SK-N-SH treated with all-trans-retinoic acid at 6 μM for 48 hours (cell line): Measurements from ENCODE around the gene GAS2.

Source experiments
- ATAC-seq: fragments of 200-7000 bp; cut with Tn5 transposase; 3 replicates; pipeline ENCODE4 v1.9.1; 2020; ENCODE audit warnings: mild to moderate bottlenecking, moderate library complexity
- ARNTL ChIP-seq: fragments of 450-650 bp; formaldehyde crosslinking; IDR thresholded peaks from 2 replicates; pipeline ENCODE4 v1.5.0; 2020; ENCODE audit warnings: low read depth, mild to moderate bottlenecking, moderate library complexity, borderline replicate concordance
- BACH2 ChIP-seq: fragments of 250-450 bp; sonication (Bioruptor Pico); IDR thresholded peaks from 2 replicates; pipeline ENCODE4 v1.9.0; 2021; ENCODE audit warnings: mild to moderate bottlenecking, borderline replicate concordance
- GLIS3 ChIP-seq: fragments of 250-450 bp; sonication (Bioruptor Pico); IDR thresholded peaks from 2 replicates; pipeline ENCODE4 v1.5.0; 2020; ENCODE audit warnings: mild to moderate bottlenecking, moderate library complexity
- OSR1 ChIP-seq: fragments of 250-450 bp; sonication (Bioruptor Pico); IDR thresholded peaks from 2 replicates; pipeline ENCODE4 v1.8.0; 2022; ENCODE audit warnings: moderate library complexity, mild to moderate bottlenecking, inconsistent platforms
- RARB ChIP-seq: fragments of 250-450 bp; sonication (Bioruptor Pico); IDR thresholded peaks from 2 replicates; pipeline ENCODE4 v1.8.0; 2021; ENCODE audit warnings: mild to moderate bottlenecking, moderate library complexity
- SNAI2 ChIP-seq: fragments of 250-450 bp; sonication (Bioruptor Pico); IDR thresholded peaks from 2 replicates; pipeline ENCODE4 v1.5.0; 2020; ENCODE audit warnings: mild to moderate bottlenecking, moderate library complexity
- TCF4 ChIP-seq: fragments of 250-450 bp; sonication (Bioruptor Pico); IDR thresholded peaks from 2 replicates; pipeline ENCODE4 v1.8.0; 2021; ENCODE audit warnings: mild to moderate bottlenecking, moderate library complexity, borderline replicate concordance
- TOX ChIP-seq: fragments of 250-450 bp; sonication (Bioruptor Pico); IDR thresholded peaks from 2 replicates; pipeline ENCODE4 v1.8.0; 2021; ENCODE audit warnings: mild to moderate bottlenecking, moderate library complexity, borderline replicate concordance
- ZFP3 ChIP-seq: fragments of 250-450 bp; sonication (Bioruptor Pico); IDR thresholded peaks from 2 replicates; pipeline ENCODE4 v1.5.0; 2020; ENCODE audit warnings: mild to moderate bottlenecking, moderate library complexity
- ZNF565 ChIP-seq: fragments of 450-650 bp; formaldehyde crosslinking; conservative IDR thresholded peaks from 2 replicates; pipeline ENCODE4 v1.5.0; 2020; ENCODE audit warnings: low read depth, mild to moderate bottlenecking, moderate library complexity
- ZNF70 ChIP-seq: fragments of 450-650 bp; formaldehyde crosslinking; IDR thresholded peaks from 2 replicates; pipeline ENCODE4 v1.5.0; 2020; ENCODE audit warnings: mild to moderate bottlenecking, moderate library complexity
- TF ChIP-seq, protein P1 (sequence below): fragments of 250-450 bp; sonication (Bioruptor Pico); IDR thresholded peaks from 2 replicates; pipeline ENCODE4 v1.5.0; 2020; ENCODE audit warnings: mild to moderate bottlenecking, moderate library complexity
- TF ChIP-seq, protein P2 (sequence below): fragments of 250-450 bp; sonication (Bioruptor Pico); IDR thresholded peaks from 2 replicates; pipeline ENCODE4 v1.8.0; 2020; ENCODE audit warnings: mild to moderate bottlenecking, moderate library complexity, borderline replicate concordance
- TF ChIP-seq, protein P3 (sequence below): fragments of 250-450 bp; sonication (Bioruptor Pico); IDR thresholded peaks from 2 replicates; pipeline ENCODE4 v1.5.1; 2020; ENCODE audit warnings: low read depth, mild to moderate bottlenecking, moderate library complexity
- TF ChIP-seq, protein P4 (sequence below): fragments of 250-450 bp; sonication (Bioruptor Pico); IDR thresholded peaks from 2 replicates; pipeline ENCODE4 v1.8.0; 2021; ENCODE audit warnings: low read depth, mild to moderate bottlenecking, moderate library complexity, borderline replicate concordance
- TF ChIP-seq, protein P5 (sequence below): fragments of 250-450 bp; sonication (Bioruptor Pico); IDR thresholded peaks from 2 replicates; pipeline ENCODE4 v1.5.1; 2021; ENCODE audit warnings: mild to moderate bottlenecking, moderate library complexity

GAS2 gene

DNA sequence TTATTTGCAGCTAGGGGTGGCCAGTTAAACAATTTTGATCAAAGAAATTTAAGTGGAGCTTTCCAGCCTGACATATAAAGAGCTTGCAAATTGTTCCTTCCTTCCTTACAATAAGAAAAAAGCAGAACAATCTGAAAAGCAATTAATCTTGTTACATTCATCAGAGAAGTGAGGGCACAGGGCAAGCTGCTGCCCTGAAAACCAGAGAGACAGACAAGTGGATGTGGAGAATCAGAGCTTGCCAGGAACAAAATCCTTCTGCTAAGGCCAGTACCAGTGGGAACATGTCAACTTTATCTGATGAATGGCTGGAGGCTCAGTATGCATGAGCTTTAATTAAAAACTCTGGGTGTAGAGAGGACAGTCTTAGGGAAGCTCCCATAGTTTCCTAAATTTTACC, 185.1 kb downstream of the GAS2 start (continued):
- TF ChIP-seq, protein P1, sequence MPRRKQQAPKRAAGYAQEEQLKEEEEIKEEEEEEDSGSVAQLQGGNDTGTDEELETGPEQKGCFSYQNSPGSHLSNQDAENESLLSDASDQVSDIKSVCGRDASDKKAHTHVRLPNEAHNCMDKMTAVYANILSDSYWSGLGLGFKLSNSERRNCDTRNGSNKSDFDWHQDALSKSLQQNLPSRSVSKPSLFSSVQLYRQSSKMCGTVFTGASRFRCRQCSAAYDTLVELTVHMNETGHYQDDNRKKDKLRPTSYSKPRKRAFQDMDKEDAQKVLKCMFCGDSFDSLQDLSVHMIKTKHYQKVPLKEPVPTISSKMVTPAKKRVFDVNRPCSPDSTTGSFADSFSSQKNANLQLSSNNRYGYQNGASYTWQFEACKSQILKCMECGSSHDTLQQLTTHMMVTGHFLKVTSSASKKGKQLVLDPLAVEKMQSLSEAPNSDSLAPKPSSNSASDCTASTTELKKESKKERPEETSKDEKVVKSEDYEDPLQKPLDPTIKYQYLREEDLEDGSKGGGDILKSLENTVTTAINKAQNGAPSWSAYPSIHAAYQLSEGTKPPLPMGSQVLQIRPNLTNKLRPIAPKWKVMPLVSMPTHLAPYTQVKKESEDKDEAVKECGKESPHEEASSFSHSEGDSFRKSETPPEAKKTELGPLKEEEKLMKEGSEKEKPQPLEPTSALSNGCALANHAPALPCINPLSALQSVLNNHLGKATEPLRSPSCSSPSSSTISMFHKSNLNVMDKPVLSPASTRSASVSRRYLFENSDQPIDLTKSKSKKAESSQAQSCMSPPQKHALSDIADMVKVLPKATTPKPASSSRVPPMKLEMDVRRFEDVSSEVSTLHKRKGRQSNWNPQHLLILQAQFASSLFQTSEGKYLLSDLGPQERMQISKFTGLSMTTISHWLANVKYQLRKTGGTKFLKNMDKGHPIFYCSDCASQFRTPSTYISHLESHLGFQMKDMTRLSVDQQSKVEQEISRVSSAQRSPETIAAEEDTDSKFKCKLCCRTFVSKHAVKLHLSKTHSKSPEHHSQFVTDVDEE (CRISPR knock-in tag), result no peak
- TF ChIP-seq ARNTL, result no peak
- no peak for TF ChIP-seq TCF4 (CRISPR knock-in tag)
- no peak for TF ChIP-seq BACH2 (CRISPR knock-in tag)
- no peak for TF ChIP-seq ZNF565 (CRISPR knock-in tag)
- no peak for TF ChIP-seq RARB (CRISPR knock-in tag)

DNA sequence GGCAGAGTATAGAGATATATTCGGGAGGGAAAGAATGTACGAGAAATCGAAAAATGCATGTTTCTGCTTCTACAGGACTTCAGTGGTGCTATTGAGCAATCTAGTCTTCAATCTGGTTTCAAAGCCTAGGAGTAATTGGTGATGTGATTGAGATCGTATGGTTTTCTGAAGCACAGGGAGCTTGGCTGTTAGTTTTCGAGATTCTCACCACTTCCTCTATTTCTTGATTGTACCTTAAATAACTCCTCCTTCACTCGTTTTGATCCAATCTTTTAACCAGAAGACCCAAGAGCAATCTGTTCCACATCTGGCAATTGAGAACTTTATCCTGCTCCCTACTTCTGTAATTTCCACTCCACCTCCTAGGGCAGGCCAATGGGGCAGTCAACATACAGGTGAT, 193.3 kb downstream of the GAS2 start:
- no peak for ATAC-seq
- TF ChIP-seq GLIS3 (CRISPR knock-in tag), result no peak
- TF ChIP-seq ZNF70, result no peak
- no peak for TF ChIP-seq ARNTL
- TF ChIP-seq, protein P2, sequence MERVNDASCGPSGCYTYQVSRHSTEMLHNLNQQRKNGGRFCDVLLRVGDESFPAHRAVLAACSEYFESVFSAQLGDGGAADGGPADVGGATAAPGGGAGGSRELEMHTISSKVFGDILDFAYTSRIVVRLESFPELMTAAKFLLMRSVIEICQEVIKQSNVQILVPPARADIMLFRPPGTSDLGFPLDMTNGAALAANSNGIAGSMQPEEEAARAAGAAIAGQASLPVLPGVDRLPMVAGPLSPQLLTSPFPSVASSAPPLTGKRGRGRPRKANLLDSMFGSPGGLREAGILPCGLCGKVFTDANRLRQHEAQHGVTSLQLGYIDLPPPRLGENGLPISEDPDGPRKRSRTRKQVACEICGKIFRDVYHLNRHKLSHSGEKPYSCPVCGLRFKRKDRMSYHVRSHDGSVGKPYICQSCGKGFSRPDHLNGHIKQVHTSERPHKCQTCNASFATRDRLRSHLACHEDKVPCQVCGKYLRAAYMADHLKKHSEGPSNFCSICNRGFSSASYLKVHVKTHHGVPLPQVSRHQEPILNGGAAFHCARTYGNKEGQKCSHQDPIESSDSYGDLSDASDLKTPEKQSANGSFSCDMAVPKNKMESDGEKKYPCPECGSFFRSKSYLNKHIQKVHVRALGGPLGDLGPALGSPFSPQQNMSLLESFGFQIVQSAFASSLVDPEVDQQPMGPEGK (CRISPR knock-in tag), result no peak
- TF ChIP-seq TOX (CRISPR knock-in tag), result no peak
- TF ChIP-seq, protein P3, sequence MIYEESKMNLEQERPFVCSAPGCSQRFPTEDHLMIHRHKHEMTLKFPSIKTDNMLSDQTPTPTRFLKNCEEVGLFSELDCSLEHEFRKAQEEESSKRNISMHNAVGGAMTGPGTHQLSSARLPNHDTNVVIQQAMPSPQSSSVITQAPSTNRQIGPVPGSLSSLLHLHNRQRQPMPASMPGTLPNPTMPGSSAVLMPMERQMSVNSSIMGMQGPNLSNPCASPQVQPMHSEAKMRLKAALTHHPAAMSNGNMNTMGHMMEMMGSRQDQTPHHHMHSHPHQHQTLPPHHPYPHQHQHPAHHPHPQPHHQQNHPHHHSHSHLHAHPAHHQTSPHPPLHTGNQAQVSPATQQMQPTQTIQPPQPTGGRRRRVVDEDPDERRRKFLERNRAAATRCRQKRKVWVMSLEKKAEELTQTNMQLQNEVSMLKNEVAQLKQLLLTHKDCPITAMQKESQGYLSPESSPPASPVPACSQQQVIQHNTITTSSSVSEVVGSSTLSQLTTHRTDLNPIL (CRISPR knock-in tag), result no peak
- TF ChIP-seq, protein P4, sequence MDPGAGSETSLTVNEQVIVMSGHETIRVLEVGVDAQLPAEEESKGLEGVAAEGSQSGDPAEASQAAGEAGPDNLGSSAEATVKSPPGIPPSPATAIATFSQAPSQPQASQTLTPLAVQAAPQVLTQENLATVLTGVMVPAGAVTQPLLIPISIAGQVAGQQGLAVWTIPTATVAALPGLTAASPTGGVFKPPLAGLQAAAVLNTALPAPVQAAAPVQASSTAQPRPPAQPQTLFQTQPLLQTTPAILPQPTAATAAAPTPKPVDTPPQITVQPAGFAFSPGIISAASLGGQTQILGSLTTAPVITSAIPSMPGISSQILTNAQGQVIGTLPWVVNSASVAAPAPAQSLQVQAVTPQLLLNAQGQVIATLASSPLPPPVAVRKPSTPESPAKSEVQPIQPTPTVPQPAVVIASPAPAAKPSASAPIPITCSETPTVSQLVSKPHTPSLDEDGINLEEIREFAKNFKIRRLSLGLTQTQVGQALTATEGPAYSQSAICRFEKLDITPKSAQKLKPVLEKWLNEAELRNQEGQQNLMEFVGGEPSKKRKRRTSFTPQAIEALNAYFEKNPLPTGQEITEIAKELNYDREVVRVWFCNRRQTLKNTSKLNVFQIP, result no peak

DNA sequence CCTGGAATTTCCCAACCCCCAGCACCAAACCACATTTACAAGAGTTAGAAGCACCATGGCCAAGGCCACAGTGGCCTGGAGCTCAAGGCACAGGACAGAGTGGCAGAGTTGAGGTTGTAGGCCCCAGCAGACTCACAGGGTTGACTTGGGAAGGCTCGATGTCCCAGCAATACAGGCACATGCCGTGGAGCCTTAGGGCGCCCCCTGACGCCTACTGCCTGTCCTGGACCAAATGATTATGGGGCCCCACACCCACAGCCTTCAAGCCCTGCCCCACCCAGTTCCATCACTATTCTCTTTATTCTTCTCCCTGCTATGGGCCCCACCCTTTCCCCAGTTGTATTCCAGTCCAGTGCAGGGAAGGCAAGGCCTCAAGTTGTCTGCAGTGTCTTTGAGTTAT, 193.8 kb downstream of the GAS2 start, which contains the start of gene CCDC179:
TSS of gene CCDC179 (minus strand) at position 234 of the 400 bp plus-strand sequence. CDS start at position 181, 53 bp downstream.
- no peak for ATAC-seq
- TF ChIP-seq ZFP3 (CRISPR knock-in tag), result no peak
- TF ChIP-seq SNAI2 (CRISPR knock-in tag), result no peak
- no peak for TF ChIP-seq OSR1 (CRISPR knock-in tag)
- TF ChIP-seq, protein P5, sequence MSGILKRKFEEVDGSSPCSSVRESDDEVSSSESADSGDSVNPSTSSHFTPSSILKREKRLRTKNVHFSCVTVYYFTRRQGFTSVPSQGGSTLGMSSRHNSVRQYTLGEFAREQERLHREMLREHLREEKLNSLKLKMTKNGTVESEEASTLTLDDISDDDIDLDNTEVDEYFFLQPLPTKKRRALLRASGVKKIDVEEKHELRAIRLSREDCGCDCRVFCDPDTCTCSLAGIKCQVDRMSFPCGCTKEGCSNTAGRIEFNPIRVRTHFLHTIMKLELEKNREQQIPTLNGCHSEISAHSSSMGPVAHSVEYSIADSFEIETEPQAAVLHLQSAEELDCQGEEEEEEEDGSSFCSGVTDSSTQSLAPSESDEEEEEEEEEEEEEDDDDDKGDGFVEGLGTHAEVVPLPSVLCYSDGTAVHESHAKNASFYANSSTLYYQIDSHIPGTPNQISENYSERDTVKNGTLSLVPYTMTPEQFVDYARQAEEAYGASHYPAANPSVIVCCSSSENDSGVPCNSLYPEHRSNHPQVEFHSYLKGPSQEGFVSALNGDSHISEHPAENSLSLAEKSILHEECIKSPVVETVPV (CRISPR knock-in tag), result no peak
- no peak for TF ChIP-seq ZNF565 (CRISPR knock-in tag)
- no peak for TF ChIP-seq RARB (CRISPR knock-in tag)
- TF ChIP-seq GLIS3 (CRISPR knock-in tag), result no peak
